ENCODE data around the gene SPEM3.

The SPEM3 gene

DNA sequence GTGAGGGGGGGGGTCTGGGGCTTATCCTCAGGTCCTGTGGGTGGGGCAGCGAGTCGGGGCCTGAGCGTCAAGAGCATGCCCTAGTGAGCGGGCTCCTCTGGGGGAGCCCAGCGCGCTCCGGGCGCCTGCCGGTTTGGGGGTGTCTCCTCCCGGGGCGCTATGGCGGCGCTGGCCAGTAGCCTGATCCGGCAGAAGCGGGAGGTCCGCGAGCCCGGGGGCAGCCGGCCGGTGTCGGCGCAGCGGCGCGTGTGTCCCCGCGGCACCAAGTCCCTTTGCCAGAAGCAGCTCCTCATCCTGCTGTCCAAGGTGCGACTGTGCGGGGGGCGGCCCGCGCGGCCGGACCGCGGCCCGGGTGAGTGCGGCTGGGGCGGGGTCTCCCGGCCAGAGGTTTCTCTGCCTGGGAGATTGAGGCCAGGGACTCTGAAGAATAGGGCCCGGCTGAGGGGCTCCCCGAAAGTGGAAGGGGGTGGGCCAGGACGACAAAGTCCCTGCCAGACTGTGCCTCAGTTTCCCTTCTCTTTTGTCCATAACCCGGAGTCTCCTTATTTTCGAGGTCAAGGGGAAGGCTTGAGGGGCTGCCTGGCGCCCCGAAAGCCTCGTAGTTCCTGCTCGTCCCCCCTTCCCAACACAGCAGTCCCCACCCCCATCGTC is 10.9 kb downstream of the SPEM3 start, which contains the start of gene FGF11:
TSS of gene FGF11 (plus strand) at position 51 of the 651 bp plus-strand sequence. CDS start at position 160, 109 bp downstream.
- no peak for DNase-seq (ENCODE audit: low read depth)
- in situ Hi-C loops (cut with HindIII; ENCODE audit: low sequenced_read_pairs) = no loop called here
- H3K4me3 ChIP-seq (ENCODE audit: low read depth, low read length) = peak within 1 kb of the TSS; percentile 36
- TF ChIP-seq, protein P1, sequence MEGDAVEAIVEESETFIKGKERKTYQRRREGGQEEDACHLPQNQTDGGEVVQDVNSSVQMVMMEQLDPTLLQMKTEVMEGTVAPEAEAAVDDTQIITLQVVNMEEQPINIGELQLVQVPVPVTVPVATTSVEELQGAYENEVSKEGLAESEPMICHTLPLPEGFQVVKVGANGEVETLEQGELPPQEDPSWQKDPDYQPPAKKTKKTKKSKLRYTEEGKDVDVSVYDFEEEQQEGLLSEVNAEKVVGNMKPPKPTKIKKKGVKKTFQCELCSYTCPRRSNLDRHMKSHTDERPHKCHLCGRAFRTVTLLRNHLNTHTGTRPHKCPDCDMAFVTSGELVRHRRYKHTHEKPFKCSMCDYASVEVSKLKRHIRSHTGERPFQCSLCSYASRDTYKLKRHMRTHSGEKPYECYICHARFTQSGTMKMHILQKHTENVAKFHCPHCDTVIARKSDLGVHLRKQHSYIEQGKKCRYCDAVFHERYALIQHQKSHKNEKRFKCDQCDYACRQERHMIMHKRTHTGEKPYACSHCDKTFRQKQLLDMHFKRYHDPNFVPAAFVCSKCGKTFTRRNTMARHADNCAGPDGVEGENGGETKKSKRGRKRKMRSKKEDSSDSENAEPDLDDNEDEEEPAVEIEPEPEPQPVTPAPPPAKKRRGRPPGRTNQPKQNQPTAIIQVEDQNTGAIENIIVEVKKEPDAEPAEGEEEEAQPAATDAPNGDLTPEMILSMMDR (IDR thresholded peaks at IDR 0.05; ENCODE audit: low read depth, low read length, missing control alignments) = no peak

DNA sequence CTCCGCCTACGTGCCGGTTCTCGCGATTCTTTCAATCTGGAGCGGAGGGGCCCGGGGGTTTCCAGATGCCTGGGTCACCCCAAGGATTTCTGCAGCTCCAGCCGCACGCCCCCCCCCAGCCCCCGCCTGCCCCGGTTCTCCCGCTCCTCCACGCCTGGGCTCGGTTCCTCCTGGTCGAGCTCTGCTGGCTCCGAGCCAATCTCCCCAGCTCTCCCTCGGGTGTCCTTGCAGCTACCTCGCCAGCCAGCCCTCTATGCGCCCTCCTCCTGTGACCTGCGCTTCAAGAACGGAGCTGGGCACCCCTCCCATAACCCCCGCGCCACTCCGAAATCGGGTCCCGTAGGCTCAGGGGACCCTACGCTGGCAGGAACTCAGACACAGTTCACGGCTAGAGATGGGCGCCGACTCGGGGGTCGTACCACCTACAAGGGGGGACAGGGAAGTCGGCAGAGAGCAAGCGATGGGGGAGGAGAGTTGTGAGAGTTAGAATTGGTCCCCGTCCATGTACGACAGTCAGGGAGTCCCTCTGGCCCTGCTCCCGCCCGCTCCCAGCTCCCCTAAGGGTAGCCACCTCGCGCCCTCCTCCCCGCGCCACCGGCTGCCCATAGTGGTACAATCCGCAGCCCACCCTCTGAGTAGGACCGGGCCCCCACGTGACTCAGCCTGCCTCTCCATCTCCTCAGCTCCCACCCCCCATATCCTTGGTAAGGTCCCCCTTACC is 11.6 kb downstream of the SPEM3 start:
- no peak for DNase-seq (ENCODE audit: low read depth)
- in situ Hi-C loops (cut with HindIII; ENCODE audit: low sequenced_read_pairs) = no loop called here
- TF ChIP-seq, protein P1 (IDR thresholded peaks at IDR 0.05; ENCODE audit: low read depth, low read length, missing control alignments) = no peak
- H3K4me3 ChIP-seq (ENCODE audit: low read depth, low read length) = peak overlapping the region; percentile 36

DNA sequence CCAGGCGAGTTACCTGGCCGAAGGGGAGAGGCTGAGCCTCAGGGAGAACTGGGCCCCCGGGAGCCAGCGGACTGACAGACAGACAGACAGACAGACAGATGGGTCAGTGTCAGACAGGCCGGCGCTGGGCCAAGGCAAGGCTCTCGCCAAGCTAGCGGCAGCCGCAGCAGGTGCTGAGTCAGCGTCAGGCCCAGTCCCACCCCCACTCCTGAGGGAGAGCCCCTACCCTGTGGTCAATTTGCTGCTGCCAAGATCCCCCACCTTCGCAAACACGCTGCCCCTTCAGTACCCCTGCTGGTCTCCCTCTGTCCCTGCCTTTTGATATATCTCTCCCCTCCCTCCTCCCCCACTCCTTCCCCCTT is 12.2 kb downstream of the SPEM3 start:
- peak overlapping the region; percentile 36 for H3K4me3 ChIP-seq (ENCODE audit: low read depth, low read length)
- in situ Hi-C loops (cut with HindIII; ENCODE audit: low sequenced_read_pairs) = no loop called here
- TF ChIP-seq, protein P1 (IDR thresholded peaks at IDR 0.05; ENCODE audit: low read depth, low read length, missing control alignments) = peak; percentile 8
- DNase-seq (ENCODE audit: low read depth) = no peak

DNA sequence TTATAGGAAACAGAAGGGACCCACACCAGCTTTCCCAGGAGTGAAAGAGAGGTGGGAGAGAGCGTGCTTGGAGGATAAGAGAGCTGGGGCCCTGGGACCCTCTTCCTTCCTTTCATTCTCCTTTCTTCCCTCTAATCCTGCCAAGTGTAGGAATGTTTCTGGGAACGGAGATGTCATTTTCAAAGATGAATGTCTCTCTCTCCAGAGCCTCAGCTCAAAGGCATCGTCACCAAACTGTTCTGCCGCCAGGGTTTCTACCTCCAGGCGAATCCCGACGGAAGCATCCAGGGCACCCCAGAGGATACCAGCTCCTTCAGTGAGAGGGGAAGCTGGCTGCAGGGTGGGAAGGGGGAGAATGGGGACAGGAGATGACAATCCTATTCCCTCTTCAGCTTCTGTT is 12.6 kb downstream of the SPEM3 start:
- H3K4me3 ChIP-seq (ENCODE audit: low read depth, low read length) = no peak overlapping the region
- TF ChIP-seq, protein P1 (IDR thresholded peaks at IDR 0.05; ENCODE audit: low read depth, low read length, missing control alignments) = no peak
- in situ Hi-C loops (cut with HindIII; ENCODE audit: low sequenced_read_pairs) = no loop called here
- no peak for DNase-seq (ENCODE audit: low read depth)

DNA sequence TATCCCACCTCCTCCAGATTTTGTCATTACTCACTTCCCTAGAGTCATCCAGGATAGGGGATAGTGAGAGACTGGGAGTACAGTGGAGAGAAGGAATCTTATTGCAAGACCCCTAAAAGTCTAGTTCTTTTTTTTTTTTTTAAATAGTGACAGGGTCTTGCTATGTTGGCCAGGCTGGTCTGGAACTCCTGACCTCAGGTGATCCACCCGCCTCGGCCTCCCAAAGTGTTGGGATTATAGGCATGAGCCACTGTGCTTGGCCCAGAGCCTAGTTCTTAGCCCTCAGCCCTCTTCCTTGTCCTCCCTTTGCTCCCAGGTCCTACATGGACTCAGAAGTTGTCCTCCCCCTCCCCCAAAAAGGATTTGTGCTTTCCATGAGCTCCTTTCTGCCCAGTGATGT is 13.5 kb downstream of the SPEM3 start:
- no peak overlapping the region for H3K4me3 ChIP-seq (ENCODE audit: low read depth, low read length)
- TF ChIP-seq, protein P1 (IDR thresholded peaks at IDR 0.05; ENCODE audit: low read depth, low read length, missing control alignments) = no peak
- DNase-seq (ENCODE audit: low read depth) = no peak
- in situ Hi-C loops (cut with HindIII; ENCODE audit: low sequenced_read_pairs) = no loop called here

DNA sequence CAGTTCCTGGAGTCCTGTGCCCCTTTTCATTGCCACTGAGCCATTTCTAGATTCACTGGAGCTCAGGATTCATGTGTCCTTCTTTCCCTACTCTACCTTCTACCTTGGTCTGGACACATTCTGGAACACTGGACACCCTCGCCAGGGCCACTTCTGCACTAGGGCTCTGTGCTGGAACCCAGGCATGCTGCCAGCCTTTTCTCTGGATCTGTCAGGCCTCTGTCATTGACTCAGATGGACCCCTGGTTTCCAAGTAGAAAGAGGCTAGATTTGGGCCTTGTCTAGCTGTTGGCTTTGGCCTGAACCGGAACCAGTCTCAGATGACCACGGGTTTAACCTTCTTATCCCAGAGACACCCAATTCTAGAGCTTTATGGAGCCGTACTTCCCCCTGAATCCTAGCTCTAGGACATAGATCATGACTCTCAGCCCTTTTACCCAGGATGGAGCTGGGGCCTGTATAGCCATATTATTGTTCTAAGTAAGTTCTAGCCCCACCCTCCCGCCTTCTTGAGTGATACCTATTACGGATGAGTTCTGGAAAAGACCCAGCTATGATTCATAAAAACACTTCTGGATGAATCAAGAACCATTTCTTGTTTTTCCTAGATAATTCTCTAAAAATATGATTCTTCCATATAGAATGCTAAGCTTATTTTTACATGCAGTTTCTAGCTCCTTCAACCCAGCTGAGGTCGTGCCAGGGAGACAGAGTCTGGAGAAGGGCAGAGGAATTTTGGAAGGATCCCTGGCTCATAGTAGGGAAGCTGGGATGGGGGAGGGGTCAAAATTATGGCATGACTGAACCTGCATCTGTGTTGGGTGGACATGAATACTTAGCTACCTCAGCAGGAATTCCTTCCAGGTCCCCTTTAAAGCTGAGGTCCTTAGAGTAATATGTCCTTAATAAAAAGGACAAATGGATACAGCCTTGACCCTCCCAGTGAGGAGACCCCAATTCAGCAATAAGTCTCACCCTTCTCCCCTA is 15.1 kb downstream of the SPEM3 start:
- DNase-seq (ENCODE audit: low read depth) = no peak
- in situ Hi-C loops (cut with HindIII; ENCODE audit: low sequenced_read_pairs) = no loop called here
- TF ChIP-seq, protein P1 (IDR thresholded peaks at IDR 0.05; ENCODE audit: low read depth, low read length, missing control alignments) = no peak

More for the DNA sequence above, 15.1 kb downstream of the SPEM3 start:
- no peak overlapping the region for H3K4me3 ChIP-seq (ENCODE audit: low read depth, low read length)

Measured in astrocyte of the cerebellum (primary cell).